NT2/D1 (cell line): ENCODE data around the gene TPM3.

Source experiments
- DNase-seq: peaks from one replicate; pipeline ENCODE4 v3.0.0-alpha.2; 2011; ENCODE audit warnings: low read depth, low spot score
- H3K27me3 ChIP-seq: 2 replicates; pipeline ENCODE4 v1.6.0; 2011; ENCODE audit warnings: mild to moderate bottlenecking; ENCODE audit not compliant: insufficient read length, insufficient read depth
- H3K36me3 ChIP-seq: 2 replicates; pipeline ENCODE4 v1.6.1; 2011; ENCODE audit warnings: mild to moderate bottlenecking, low read length, mixed read lengths; ENCODE audit not compliant: insufficient read depth, insufficient read length
- H3K4me1 ChIP-seq: 2 replicates; pipeline ENCODE4 v1.5.1; 2011; ENCODE audit not compliant: insufficient read depth, insufficient read length
- H3K4me3 ChIP-seq: 2 replicates; pipeline ENCODE4 v1.5.1; 2011; ENCODE audit warnings: low read depth; ENCODE audit not compliant: insufficient read length
- H3K9ac ChIP-seq: 2 replicates; pipeline ENCODE4 v1.6.0; 2011; ENCODE audit warnings: low read depth; ENCODE audit not compliant: insufficient read length
- H3K9me3 ChIP-seq: 2 replicates; pipeline ENCODE4 v1.5.1; 2011; ENCODE audit warnings: mild to moderate bottlenecking, low read length; ENCODE audit not compliant: insufficient read depth
- SUZ12 ChIP-seq: IDR thresholded peaks from 2 replicates; pipeline ENCODE4 v1.6.1; 2011; ENCODE audit not compliant: insufficient read length, insufficient read depth; ENCODE audit errors: extremely low read depth
- YY1 ChIP-seq: IDR thresholded peaks from 2 replicates; pipeline ENCODE4 v1.6.1; 2011; ENCODE audit not compliant: insufficient read length, insufficient read depth
- ZNF274 ChIP-seq: IDR thresholded peaks from 2 replicates; pipeline ENCODE4 v1.6.1; 2011; ENCODE audit warnings: mild to moderate bottlenecking, low read depth, low read length

Gene TPM3

GRCh38 chr1:154199563-154199879 is 7.6 kb upstream of the TPM3 start:
- H3K4me3 ChIP-seq: no peak overlapping the region
- no peak for DNase-seq

GRCh38 chr1:154198756-154199562 is 7.1 kb upstream of the TPM3 start:
- peaks cover 4% of the 10 kb centered on the region for H3K4me1 ChIP-seq
- DNase-seq: no peak
- H3K4me3 ChIP-seq: no peak overlapping the region
- TF ChIP-seq YY1 (no peak), ZNF274 (no peak), SUZ12 (no peak)
- H3K27me3 ChIP-seq: peaks cover 2% of the 10 kb centered on the region
- no peaks in the 10 kb centered on the region for H3K9me3 ChIP-seq
- H3K9ac ChIP-seq: no peak overlapping the region
- H3K36me3 ChIP-seq: no peaks in the 10 kb centered on the region

More at GRCh38 chr1:154199563-154199879, 7.6 kb upstream of the TPM3 start:
- no peak for TF ChIP-seq YY1
- TF ChIP-seq ZNF274: no peak
- TF ChIP-seq SUZ12: no peak
- Histone ChIP-seq H3K9me3 (no peaks in the 10 kb centered on the region), H3K4me1 (peaks cover 4% of the 10 kb centered on the region), H3K36me3 (peaks cover under 1% of the 10 kb centered on the region), H3K9ac (no peak overlapping the region), H3K27me3 (no peaks in the 10 kb centered on the region)

GRCh38 chr1:154193821-154194220 is 1.9 kb upstream of the TPM3 start:
- Histone ChIP-seq H3K9ac (no peak overlapping the region), H3K9me3 (no peaks in the 10 kb centered on the region), H3K36me3 (no peaks in the 10 kb centered on the region), H3K4me1 (peaks cover 7% of the 10 kb centered on the region), H3K27me3 (peaks cover 5% of the 10 kb centered on the region), H3K4me3 (no peak overlapping the region)
- no peak for DNase-seq
- TF ChIP-seq ZNF274: no peak
- TF ChIP-seq YY1: no peak
- no peak for TF ChIP-seq SUZ12

DNA sequence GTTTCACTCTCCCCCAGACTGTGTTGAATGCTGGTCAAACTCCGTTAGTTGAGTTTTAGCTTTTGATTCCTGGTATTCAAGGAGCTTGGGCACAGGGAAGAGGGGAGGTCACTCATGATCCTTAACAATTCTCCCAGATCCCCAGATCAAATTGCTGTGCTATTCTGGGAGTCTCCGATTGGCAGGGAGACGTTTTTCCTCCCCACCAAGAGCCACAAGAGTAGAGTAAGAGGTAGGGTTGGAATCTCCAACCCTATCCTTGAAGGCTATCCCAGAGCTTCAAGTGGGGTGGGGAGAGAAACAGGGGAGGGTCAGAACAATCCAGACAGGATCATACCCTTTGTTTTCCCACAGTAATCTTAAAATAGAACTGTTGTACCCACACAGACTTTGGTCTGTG is 576 bp upstream of the TPM3 start:
- no peak for TF ChIP-seq YY1
- no peak for TF ChIP-seq ZNF274
- no peak for TF ChIP-seq SUZ12
- Histone ChIP-seq H3K9ac (no peak overlapping the region), H3K36me3 (no peaks in the 10 kb centered on the region), H3K27me3 (peaks cover 5% of the 10 kb centered on the region), H3K4me3 (no peak overlapping the region), H3K9me3 (no peaks in the 10 kb centered on the region), H3K4me1 (peaks cover 7% of the 10 kb centered on the region)
- DNase-seq: no peak

GRCh38 chr1:154190550-154190949 is 1.4 kb downstream of the TPM3 start:
- Histone ChIP-seq H3K9ac (no peak overlapping the region), H3K4me3 (no peak overlapping the region), H3K4me1 (peaks cover 7% of the 10 kb centered on the region), H3K27me3 (peaks cover 5% of the 10 kb centered on the region), H3K9me3 (no peaks in the 10 kb centered on the region), H3K36me3 (no peaks in the 10 kb centered on the region)
- no peak for DNase-seq
- TF ChIP-seq YY1 (no peak), SUZ12 (no peak), ZNF274 (no peak)

DNA sequence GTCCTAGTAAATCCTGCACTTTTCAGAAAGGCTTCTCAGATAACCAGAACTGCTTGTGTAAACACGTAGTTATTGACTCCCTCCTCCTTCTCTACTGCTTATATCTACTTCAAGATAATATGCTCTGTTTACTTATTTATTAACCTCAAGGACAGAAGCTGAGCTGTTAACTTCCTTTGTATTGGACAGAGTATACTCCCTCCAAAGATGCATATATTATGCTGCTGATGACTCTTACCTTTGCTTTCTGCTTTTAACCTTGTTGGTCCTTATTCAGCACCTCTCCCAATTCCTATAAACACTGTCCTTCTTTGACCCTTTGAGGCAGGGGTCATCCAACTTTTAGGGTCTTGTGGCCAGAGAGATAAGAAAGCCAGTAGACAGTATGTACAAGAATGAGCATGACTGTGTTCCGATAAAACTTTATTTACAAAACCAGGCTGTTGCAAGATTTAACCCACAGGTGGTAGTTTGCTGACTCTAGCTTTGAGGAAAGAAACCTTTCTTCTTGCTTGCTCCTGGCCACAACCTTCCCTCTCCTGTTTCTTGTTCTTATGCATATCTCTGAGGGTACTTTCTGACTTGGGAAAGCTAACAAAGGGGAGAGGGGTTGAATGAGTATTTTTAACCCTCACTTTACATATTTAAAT is 4.9 kb downstream of the TPM3 start:
- H3K9ac ChIP-seq: peak overlapping the region; percentile 14
- peaks cover 2% of the 10 kb centered on the region for H3K4me1 ChIP-seq
- H3K27me3 ChIP-seq: no peaks in the 10 kb centered on the region
- H3K36me3 ChIP-seq: peaks cover 3% of the 10 kb centered on the region
- no peaks in the 10 kb centered on the region for H3K9me3 ChIP-seq
- no peak overlapping the region for H3K4me3 ChIP-seq
- TF ChIP-seq ZNF274 (no peak), SUZ12 (no peak), YY1 (no peak)
- peak; percentile 80 for DNase-seq

- no peak overlapping the region for H3K4me3 ChIP-seq
- DNase-seq: peak; percentile 84
- H3K4me1 ChIP-seq: peaks cover 2% of the 10 kb centered on the region
- H3K9ac ChIP-seq: peak overlapping the region; percentile 14
- H3K36me3 ChIP-seq: peaks cover 8% of the 10 kb centered on the region
- no peak for TF ChIP-seq YY1
- TF ChIP-seq SUZ12: no peak
- TF ChIP-seq ZNF274: no peak
- no peaks in the 10 kb centered on the region for H3K9me3 ChIP-seq
- no peaks in the 10 kb centered on the region for H3K27me3 ChIP-seq
These were observed 5.7 kb downstream of the TPM3 start for GRCh38 chr1:154186177-154186576.
